ENCODE results near the gene TP53. TPM values are rescaled to one million over a fixed set of nuclear protein-coding genes. Genes with fewer than 3 reads are reported as not detected.

TP53 gene
- total and polyA plus RNA-seq, 2 of the 4 experiments (the other 2 are of a cell fraction): 31.2 to 48.5 TPM

DNA sequence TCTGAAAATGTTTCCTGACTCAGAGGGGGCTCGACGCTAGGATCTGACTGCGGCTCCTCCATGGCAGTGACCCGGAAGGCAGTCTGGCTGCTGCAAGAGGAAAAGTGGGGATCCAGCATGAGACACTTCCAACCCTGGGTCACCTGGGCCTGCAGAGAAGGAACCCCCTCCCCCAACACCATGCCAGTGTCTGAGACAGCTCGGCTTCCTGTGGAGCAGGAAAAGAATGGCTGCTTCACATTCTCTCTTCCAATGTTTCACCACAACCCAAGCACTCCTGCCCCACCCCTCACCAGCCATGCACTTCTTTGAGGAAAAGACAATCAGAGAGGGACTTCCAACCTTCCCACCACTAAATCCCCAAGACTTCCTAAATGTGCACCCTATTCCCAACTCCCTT lies 10.8 kb downstream of the TP53 start:
- H3K27me3 ChIP-seq (ENCODE audit: control insufficient read depth, insufficient read depth, low read length): no peaks in the 10 kb centered on the region
- H2BK5ac ChIP-seq (ENCODE audit: low read depth, low read length, poor library complexity, severe bottlenecking): no peak overlapping the region
- no peak overlapping the region for H3K18ac ChIP-seq (ENCODE audit: low read depth, low read length)
- peaks cover 3% of the 10 kb centered on the region; the same call in 1 of the 2 replicates for H4K20me1 ChIP-seq (ENCODE audit: insufficient read depth, low read length)
- intact Hi-C loops (cut with micrococcal nuclease) (no loop called here), dilution Hi-C loops (cut with HindIII; ENCODE audit: low sequenced_read_pairs, unreplicated experiment) (no loop called here), in situ Hi-C loops (cut with MboI; ENCODE audit: low sequenced_read_pairs) (no loop called here)
- WGBS, 2 experiments (ENCODE audit: extremely low coverage in 2 of 2, insufficient read length in 1 of 2): 60% methylated on average over 2 of the region's 5 CpGs; no CpG with 5 or more reads in 1 of the 2 experiments
- no peak overlapping the region for H3K4me2 ChIP-seq (ENCODE audit: low read depth, low read length)
- no peak overlapping the region for H2AK9ac ChIP-seq (replicated peaks; ENCODE audit: low read depth, low read length, poor library complexity)
- TF ChIP-seq BHLHE40 (IDR thresholded peaks at IDR 0.05; ENCODE audit: low read depth, low read length) (no peak), CHD1 (IDR thresholded peaks at IDR 0.05; ENCODE audit: low read depth, low read length) (no peak), MAZ (IDR thresholded peaks at IDR 0.05; ENCODE audit: borderline replicate concordance, low read depth, low read length) (no peak), MAFK (IDR thresholded peaks at IDR 0.05; ENCODE audit: low read depth, low read length) (no peak), RAD21 (IDR thresholded peaks at IDR 0.05; ENCODE audit: low read length) (no peak), POLR2A (IDR thresholded peaks at IDR 0.05; ENCODE audit: low read depth, low read length) (no peak)
- peaks cover 7 to 33% of the 10 kb centered on the region in 2 experiments; a peak in 3 of 4 replicates for H3K79me1 ChIP-seq (ENCODE audit: low read depth in 1 of 2, low read length in 2 of 2)
- H3K9me1 ChIP-seq (ENCODE audit: insufficient read depth, low read length): no peaks in the 10 kb centered on the region; the same call in 1 of the 2 replicates
- no peak overlapping the region for H4K8ac ChIP-seq (ENCODE audit: low read depth in 2 of 2, low read length in 2 of 2)
- H2AFZ ChIP-seq (replicated peaks; ENCODE audit: low read length, poor library complexity): no peak overlapping the region
- H3K14ac ChIP-seq (replicated peaks; ENCODE audit: low read depth, low read length): no peak overlapping the region
- no peak overlapping the region for H2BK20ac ChIP-seq (ENCODE audit: low read depth, low read length)
- H2AK5ac ChIP-seq (ENCODE audit: low read depth, low read length): no peak overlapping the region
- H2BK15ac ChIP-seq (ENCODE audit: low read depth, low read length): no peak overlapping the region
- H2BK120ac ChIP-seq (ENCODE audit: low read depth, low read length): no peak overlapping the region
- BruUV-seq (replicated peaks): no TSS peak
- H4K91ac ChIP-seq (ENCODE audit: insufficient read depth, low read depth, low read length): no peak overlapping the region
- peaks cover 33% of the 10 kb centered on the region for H3K36me3 ChIP-seq (ENCODE audit: control insufficient read depth, insufficient read depth, low read length)
- CTCF ChIA-PET: no interaction called here
- POLR2A ChIA-PET (ENCODE audit: unreplicated experiment): no interaction called here
- DNase-seq: no peak
- H3K9ac ChIP-seq (ENCODE audit: low read depth, low read length): no peak overlapping the region
- no peak overlapping the region for H3K27ac ChIP-seq (ENCODE audit: insufficient read depth, low read length)
- no peak for ATAC-seq (ENCODE audit: low read depth)
- no peak overlapping the region for H4K5ac ChIP-seq (ENCODE audit: low read depth, low read length)
- H3K23ac ChIP-seq (ENCODE audit: low read depth, low read length): no peak overlapping the region
- H3K4me3 ChIP-seq (ENCODE audit: insufficient read depth, low read depth, low read length): no peak overlapping the region
- H3K9me3 ChIP-seq (ENCODE audit: control insufficient read depth, insufficient read depth, low read length): peaks cover 9% of the 10 kb centered on the region
- no peaks in the 10 kb centered on the region for H3K4me1 ChIP-seq (ENCODE audit: control insufficient read depth, insufficient read depth, low read length)
- H3K56ac ChIP-seq (ENCODE audit: extremely low read depth, insufficient read depth, low read length): no peak overlapping the region
- no peak overlapping the region for H3K4ac ChIP-seq (ENCODE audit: low read depth, low read length)
